CD4-positive, alpha-beta T cell treated with Interleukin-6 for 4 hours (primary cell): ENCODE data around the gene ATP13A2.
"Not testable (repeated sequence)": the region's sequence is repeated elsewhere in the genome, so short reads cannot be mapped to it uniquely, and the experiment has no call there.

ENCODE experiments used
- DNase-seq: peaks from one replicate; pipeline ENCODE4 v3.0.0-alpha.2; 2020; ENCODE audit warnings: mixed read lengths

ATP13A2 gene

GRCh38 chr1:16949026-16949425 lies 62.7 kb downstream of the ATP13A2 start:
- DNase-seq: not testable (repeated sequence)

GRCh38 chr1:16948282-16948891 lies 63.3 kb downstream of the ATP13A2 start:
- not testable (repeated sequence) for DNase-seq

- no peak for DNase-seq
Measured at GRCh38 chr1:16946646-16947045, 65.1 kb downstream of the ATP13A2 start.

- DNase-seq: not testable (repeated sequence)
Measured at GRCh38 chr1:16946185-16946584, 65.5 kb downstream of the ATP13A2 start.

- not testable (repeated sequence) for DNase-seq
Measured at GRCh38 chr1:16945512-16945911, 66.2 kb downstream of the ATP13A2 start.

- DNase-seq: no peak
Measured at GRCh38 chr1:16944038-16944437, 67.7 kb downstream of the ATP13A2 start.

- DNase-seq: not testable (repeated sequence)
Measured at GRCh38 chr1:16939386-16940180, 72.1 kb downstream of the ATP13A2 start.

- DNase-seq: no peak
Measured at GRCh38 chr1:16938351-16939321, 73.1 kb downstream of the ATP13A2 start.

- DNase-seq: not testable (repeated sequence)
Measured at GRCh38 chr1:16936580-16936979, 75.1 kb downstream of the ATP13A2 start.
